Measurements from ENCODE around the gene LGR4. TPM values are rescaled to one million over a fixed set of nuclear protein-coding genes. Genes with fewer than 3 reads are reported as not detected.

Gene LGR4
- total RNA-seq, 3 donors from 2014 or later (not counting 1 experiment from before 2014, with no cell fraction given): 0.08 to 0.70 (median 0.35) TPM

- no peak for TF ChIP-seq CTCF (IDR thresholded peaks at IDR 0.05)
- Mint-ChIP-seq H3K4me1 (no peaks in the 10 kb centered on the region), H3K9me3 (peaks cover 0 to 2% of the 10 kb centered on the region in 2 donors), H3K27me3 (ENCODE audit: low read depth in 2 of 2) (peaks cover 0 to 3% of the 10 kb centered on the region in 2 donors), H3K36me3 (no peaks in the 10 kb centered on the region), H3K4me3 (no peak overlapping the region), H3K27ac (no peak overlapping the region)
- ATAC-seq (no peak), DNase-seq (no peak)
- WGBS (ENCODE audit: insufficient coverage): 92% methylated on average over 2 of the region's 4 CpGs
- no peaks in the 10 kb centered on the region for H3K4me1 ChIP-seq (ENCODE audit: control insufficient read depth, insufficient read depth, low read length)
- intact Hi-C loops (cut with micrococcal nuclease): no loop called here
- no peak overlapping the region for H3K27ac ChIP-seq (ENCODE audit: low read length)
- H3K9me3 ChIP-seq (ENCODE audit: control insufficient read depth, insufficient read depth, low read length): no peaks in the 10 kb centered on the region
- H3K4me3 ChIP-seq (ENCODE audit: low read length): no peak overlapping the region
- no peaks in the 10 kb centered on the region for H3K27me3 ChIP-seq (ENCODE audit: control insufficient read depth, insufficient read depth, low read length)
- no peaks in the 10 kb centered on the region for H3K36me3 ChIP-seq (ENCODE audit: control insufficient read depth, insufficient read depth, low read length)
Observed at GRCh38 chr11:27420217-27420616, 52.4 kb downstream of the LGR4 start.

GRCh38 chr11:27418356-27418755, 54.2 kb downstream of the LGR4 start:
- H3K36me3 Mint-ChIP-seq: no peaks in the 10 kb centered on the region
- peaks cover 0 to 2% of the 10 kb centered on the region in 2 donors for H3K9me3 Mint-ChIP-seq
- Histone ChIP-seq H3K9me3 (ENCODE audit: control insufficient read depth, insufficient read depth, low read length) (no peaks in the 10 kb centered on the region), H3K27ac (ENCODE audit: low read length) (no peak overlapping the region), H3K4me3 (ENCODE audit: low read length) (no peak overlapping the region), H3K4me1 (ENCODE audit: control insufficient read depth, insufficient read depth, low read length) (no peaks in the 10 kb centered on the region), H3K27me3 (ENCODE audit: control insufficient read depth, insufficient read depth, low read length) (no peaks in the 10 kb centered on the region), H3K36me3 (ENCODE audit: control insufficient read depth, insufficient read depth, low read length) (no peaks in the 10 kb centered on the region)
- no peaks in the 10 kb centered on the region for H3K4me1 Mint-ChIP-seq
- TF ChIP-seq CTCF (IDR thresholded peaks at IDR 0.05): no peak
- peaks cover 5 to 6% of the 10 kb centered on the region in 2 donors for H3K27me3 Mint-ChIP-seq (ENCODE audit: low read depth in 2 of 2)
- no peak overlapping the region for H3K4me3 Mint-ChIP-seq
- no peak for DNase-seq
- no peak overlapping the region for H3K27ac Mint-ChIP-seq
- ATAC-seq: no peak
- WGBS (ENCODE audit: insufficient coverage): 64% methylated on average over 1 of the region's 1 CpG
- intact Hi-C loops (cut with micrococcal nuclease): no loop called here

DNA sequence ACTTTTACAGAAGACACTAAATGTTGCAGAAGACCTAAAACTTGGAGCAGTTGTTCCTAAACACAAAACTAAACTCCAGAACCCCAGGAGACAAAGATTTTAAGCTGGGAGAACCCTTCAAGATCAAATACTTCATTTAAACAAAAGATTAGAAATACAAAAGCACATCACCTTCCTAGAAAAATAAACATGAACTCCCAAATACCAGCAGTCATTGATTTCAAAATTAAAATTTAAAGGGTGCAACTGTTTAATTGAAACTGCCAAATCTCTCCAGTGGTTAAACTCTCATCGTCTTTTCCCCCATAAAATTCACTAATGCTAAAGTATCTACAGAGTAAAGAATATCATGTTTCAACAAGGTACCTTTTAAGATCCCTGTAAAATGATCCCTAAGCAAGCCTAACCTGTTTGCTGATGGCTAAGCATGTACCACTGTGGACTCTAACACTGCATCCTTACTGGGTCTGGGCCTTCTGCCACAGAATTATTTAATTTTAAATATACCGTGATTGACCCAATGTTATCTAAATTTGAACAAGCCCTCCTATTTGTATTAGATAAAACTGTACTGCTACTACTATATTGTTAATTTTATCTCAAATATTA, 55.9 kb downstream of the LGR4 start:
- intact Hi-C loops (cut with micrococcal nuclease): no loop called here
- TF ChIP-seq CTCF (IDR thresholded peaks at IDR 0.05): no peak
- Histone ChIP-seq H3K27me3 (ENCODE audit: control insufficient read depth, insufficient read depth, low read length) (no peaks in the 10 kb centered on the region), H3K4me1 (ENCODE audit: control insufficient read depth, insufficient read depth, low read length) (no peaks in the 10 kb centered on the region), H3K27ac (ENCODE audit: low read length) (no peak overlapping the region), H3K4me3 (ENCODE audit: low read length) (no peak overlapping the region), H3K9me3 (ENCODE audit: control insufficient read depth, insufficient read depth, low read length) (no peaks in the 10 kb centered on the region), H3K36me3 (ENCODE audit: control insufficient read depth, insufficient read depth, low read length) (no peaks in the 10 kb centered on the region)
- H3K4me3 Mint-ChIP-seq: no peak overlapping the region
- DNase-seq (no peak), ATAC-seq (no peak)
- peaks cover 5 to 6% of the 10 kb centered on the region in 2 donors for H3K27me3 Mint-ChIP-seq (ENCODE audit: low read depth in 2 of 2)
- no peaks in the 10 kb centered on the region for H3K4me1 Mint-ChIP-seq
- WGBS (ENCODE audit: insufficient coverage): 100% methylated on average over 1 of the region's 2 CpGs
- peaks cover 0 to 2% of the 10 kb centered on the region in 2 donors for H3K9me3 Mint-ChIP-seq
- H3K27ac Mint-ChIP-seq: no peak overlapping the region
- no peaks in the 10 kb centered on the region for H3K36me3 Mint-ChIP-seq

GRCh38 chr11:27414644-27415043, 57.9 kb downstream of the LGR4 start:
- Mint-ChIP-seq H3K36me3 (no peaks in the 10 kb centered on the region), H3K9me3 (peaks cover 0 to under 1% of the 10 kb centered on the region in 2 donors), H3K4me1 (no peaks in the 10 kb centered on the region), H3K4me3 (no peak overlapping the region), H3K27me3 (ENCODE audit: low read depth in 2 of 2) (peaks cover 5 to 6% of the 10 kb centered on the region in 2 donors), H3K27ac (no peak overlapping the region)
- ATAC-seq (no peak), DNase-seq (no peak)
- TF ChIP-seq CTCF (IDR thresholded peaks at IDR 0.05): no peak
- Histone ChIP-seq H3K9me3 (ENCODE audit: control insufficient read depth, insufficient read depth, low read length) (no peaks in the 10 kb centered on the region), H3K27ac (ENCODE audit: low read length) (no peak overlapping the region), H3K36me3 (ENCODE audit: control insufficient read depth, insufficient read depth, low read length) (no peaks in the 10 kb centered on the region), H3K27me3 (ENCODE audit: control insufficient read depth, insufficient read depth, low read length) (no peaks in the 10 kb centered on the region), H3K4me3 (ENCODE audit: low read length) (no peak overlapping the region), H3K4me1 (ENCODE audit: control insufficient read depth, insufficient read depth, low read length) (no peaks in the 10 kb centered on the region)
- 95% methylated on average over 3 of the region's 3 CpGs for WGBS (ENCODE audit: insufficient coverage)
- intact Hi-C loops (cut with micrococcal nuclease): no loop called here
